CMK (cell line): ENCODE measurements around the gene RHOV.

Experiments
- DNase-seq: peaks from one replicate; pipeline ENCODE4 v3.0.0-alpha.2; 2010; ENCODE audit warnings: low read depth

The RHOV gene

DNA sequence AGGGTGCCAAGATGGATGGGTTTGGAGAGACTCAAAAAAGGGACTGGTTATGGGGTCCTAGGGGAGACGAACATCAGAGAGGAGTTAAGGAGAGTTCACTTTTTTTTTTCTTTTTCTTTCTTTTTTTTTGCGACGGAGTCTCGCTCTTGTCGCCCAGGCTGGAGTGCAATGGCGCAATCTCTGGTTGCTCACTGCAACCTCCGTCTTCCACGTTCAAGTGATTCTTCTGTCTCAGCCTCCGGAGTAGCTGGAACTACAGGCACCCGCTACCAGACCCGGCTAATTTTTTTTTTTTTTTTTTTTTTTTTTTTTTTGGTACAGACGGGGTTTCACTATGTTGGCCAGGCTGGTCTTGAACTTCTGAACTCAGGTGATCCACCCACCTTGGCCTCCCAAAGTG is 29.0 kb downstream of the RHOV start:
- DNase-seq = no peak

DNA sequence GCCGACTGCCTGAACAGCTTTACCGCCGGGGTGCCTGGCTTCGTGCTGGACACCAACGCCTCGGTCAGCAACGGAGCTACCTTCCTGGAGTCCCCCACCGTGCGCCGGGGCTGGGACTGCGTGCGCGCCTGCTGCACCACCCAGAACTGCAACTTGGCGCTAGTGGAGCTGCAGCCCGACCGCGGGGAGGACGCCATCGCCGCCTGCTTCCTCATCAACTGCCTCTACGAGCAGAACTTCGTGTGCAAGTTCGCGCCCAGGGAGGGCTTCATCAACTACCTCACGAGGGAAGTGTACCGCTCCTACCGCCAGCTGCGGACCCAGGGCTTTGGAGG is 29.4 kb downstream of the RHOV start:
- no peak for DNase-seq

DNA sequence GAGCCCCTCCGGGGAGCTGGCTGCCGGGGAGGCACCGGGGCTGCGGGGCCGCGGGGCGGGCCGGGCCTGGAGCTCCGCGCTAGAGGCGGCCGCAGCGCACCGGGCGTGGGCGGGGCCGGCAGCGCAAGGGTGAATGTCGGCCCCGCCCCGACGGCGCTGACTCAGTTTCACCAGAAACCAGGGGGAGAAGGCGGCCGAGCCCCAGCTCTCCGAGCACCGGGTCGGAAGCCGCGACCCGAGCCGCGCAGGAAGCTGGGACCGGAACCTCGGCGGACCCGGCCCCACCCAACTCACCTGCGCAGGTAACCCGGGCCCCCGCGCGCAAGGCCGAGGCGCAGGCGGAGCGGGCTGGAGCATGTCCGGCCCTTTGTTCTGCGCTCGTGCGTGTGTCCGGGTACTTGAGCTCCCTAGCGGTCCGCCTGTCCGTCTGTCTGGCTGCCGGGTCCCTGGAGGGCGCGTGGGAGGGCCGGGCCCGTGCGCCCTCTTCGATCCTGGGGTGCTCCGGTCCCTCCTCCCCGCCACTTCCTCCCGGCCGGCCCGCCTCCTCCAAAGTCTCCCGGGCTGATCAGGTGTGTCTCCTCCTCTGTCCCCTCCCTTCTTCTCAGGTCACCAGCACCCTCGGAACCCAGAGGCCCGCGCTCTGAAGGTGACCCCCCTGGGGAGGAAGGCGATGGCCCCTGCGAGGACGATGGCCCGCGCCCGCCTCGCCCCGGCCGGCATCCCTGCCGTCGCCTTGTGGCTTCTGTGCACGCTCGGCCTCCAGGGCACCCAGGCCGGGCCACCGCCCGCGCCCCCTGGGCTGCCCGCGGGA is 29.9 kb downstream of the RHOV start, which contains the start of gene SPINT1:
SPINT1 (plus strand) TSS at position 164 of the 811 bp plus-strand sequence; CDS start at position 671, 507 bp downstream.
- DNase-seq = no peak

DNA sequence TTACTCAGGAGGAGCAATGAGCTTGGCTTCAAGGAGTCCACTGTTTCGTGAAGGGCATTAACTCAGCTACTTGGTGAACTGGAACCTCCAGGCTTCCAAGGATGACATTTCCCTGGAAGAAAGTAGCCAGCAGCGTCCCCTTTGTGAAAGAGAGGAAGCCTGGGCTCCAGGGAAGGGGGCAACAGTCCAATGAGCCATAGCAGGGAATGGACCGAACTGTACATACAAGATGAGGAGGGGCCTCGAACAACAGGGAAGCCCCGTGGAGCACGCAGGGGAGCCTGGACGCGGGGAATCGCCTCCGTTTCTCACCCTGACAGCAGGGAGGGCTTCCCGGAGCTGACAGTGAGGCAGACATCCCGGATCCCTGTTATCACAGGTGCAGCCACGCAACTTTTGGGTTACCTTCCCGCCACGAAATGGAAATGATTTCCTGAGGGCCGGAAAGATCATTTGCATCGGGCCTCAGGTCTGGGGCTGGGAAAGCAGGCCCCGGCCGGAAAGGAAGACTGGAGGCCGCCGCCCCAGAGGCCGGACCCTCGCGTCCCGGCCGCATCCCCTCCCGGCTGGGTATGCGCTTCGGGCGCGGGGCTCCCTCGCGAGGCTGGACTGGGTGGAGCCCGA is 30.7 kb downstream of the RHOV start:
- DNase-seq = no peak

DNA sequence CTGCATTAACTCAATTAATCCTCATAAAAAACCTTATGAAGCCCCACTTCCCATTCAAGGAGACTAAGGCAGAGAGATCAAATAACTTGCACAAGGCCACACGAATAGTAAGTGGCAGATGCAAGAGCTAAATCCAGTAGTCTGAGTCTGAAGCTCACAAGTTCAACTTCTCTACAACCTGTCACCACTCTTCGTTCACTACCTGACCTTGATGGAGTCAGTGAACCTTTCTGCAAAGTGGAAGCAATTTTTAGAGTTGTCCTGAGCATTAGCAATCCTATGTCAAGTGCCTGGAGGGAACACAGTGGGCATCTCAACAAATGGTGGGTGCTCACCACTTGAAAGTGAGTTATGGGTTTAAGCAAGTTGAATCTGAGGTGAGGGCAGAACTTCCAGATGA is 32.3 kb downstream of the RHOV start:
- DNase-seq = no peak

DNA sequence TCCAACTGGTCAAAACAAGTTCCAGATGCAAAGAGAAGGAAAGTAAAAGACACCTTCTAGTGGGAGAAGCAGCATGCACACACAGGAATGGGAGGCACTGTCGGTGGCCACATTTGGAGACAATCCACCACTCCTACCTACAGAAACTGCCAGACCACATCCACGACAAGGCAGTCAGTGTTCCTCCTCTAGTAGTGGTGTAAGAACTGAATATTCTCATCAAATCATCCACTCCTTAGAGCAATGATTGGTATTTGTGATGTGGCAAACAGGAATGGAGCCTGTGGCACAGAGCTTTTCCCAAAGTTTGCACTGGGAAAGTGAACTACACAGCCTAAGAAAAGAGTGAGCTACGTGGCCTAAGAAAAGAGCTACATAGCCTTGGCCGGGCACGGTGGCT is 35.3 kb downstream of the RHOV start:
- no peak for DNase-seq

DNA sequence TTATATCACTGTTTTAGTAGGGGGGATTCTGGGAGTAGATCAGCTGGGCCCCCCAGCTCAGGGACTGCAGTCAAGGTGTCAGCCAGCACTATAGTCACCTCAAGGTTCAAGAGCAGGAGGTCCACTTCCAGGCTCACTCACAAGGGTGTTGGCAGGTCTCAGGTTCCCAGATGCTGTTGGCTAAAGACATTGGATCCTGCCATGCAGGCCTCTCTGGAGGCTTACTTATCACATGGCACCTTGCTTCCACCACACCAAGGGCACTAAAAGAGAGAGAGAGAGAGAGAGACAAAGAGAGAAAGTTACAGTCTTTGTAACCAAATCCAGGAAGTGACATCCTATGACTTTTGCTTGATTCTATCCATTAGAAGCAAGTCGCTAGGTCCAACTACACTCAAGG is 38.0 kb downstream of the RHOV start:
- no peak for DNase-seq

DNA sequence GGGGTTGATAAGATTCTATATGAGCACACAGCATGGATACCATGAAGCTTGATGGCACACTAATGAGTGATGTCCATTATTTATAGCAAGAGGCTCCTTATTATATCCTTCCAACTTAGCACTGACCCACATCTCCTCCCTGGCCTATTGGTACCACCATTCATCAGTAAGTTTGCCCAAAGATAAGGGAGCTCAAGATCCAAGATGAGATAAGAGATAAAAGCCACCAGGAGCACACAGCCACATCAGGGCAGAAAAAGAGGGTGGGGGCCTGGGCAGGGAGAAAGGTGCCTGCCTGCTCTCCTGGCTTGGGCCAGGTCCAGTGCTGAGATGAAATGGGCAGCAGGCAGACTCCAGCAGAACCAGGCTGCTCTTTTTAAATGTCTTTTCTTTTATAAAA is 41.1 kb downstream of the RHOV start:
- DNase-seq = no peak

DNA sequence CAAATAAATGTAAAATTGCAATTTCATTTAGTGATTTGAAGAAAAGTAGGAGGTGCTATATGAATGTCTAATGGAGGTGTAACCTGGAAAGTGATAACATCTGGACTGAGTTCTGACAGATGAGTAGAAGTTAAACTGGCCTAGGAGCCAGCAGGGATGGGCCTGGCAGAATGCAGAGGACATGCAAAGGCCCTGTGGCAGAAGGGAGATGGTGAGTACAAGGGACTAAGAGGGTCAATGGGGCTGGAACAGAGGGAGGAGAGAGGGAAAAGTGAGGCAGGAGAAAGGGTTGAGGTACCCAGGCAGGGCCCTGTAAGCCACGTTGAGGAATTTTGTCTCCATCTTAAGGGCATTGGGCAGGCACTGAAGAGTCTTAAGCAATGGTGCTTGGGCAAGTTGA is 42.2 kb downstream of the RHOV start:
- no peak for DNase-seq

DNA sequence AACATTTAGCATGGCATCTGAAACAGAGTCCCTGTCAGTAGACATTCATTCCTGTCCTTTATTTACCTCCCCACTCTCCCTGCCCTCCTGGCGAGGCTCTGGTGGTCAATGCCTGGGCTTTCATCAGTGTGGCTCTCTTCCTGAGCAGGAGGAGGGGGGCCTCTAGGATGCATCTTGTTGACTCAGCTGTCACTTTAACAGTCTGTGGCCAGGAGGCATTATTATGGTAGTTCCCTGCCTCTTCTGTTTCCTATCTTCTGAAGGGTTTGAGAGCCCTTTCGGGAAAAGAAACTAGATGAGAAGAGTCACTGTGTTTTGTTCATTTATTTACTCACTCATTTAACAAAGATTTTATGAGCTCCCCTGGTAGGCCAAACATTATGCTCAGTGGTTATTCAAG is 43.1 kb downstream of the RHOV start:
- no peak for DNase-seq

DNA sequence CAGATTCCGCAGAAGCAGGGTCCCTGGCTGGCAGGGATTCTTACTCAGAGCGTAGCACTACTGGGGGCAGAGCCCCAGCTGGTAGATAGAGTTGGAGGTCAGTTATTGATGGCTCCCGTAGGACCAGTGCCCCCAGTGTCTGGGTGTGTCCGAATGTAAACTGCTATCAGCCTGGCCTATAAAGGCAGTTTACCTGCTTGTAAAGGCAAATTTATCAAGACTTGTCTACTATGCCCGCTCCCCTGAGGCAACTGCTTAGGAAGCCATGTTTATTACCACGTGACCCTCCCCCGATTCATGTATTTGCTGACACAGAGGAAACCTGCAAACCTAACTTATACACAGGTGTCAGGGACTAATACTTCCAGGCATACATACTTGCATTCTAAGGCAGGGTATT is 44.9 kb downstream of the RHOV start:
- no peak for DNase-seq

DNA sequence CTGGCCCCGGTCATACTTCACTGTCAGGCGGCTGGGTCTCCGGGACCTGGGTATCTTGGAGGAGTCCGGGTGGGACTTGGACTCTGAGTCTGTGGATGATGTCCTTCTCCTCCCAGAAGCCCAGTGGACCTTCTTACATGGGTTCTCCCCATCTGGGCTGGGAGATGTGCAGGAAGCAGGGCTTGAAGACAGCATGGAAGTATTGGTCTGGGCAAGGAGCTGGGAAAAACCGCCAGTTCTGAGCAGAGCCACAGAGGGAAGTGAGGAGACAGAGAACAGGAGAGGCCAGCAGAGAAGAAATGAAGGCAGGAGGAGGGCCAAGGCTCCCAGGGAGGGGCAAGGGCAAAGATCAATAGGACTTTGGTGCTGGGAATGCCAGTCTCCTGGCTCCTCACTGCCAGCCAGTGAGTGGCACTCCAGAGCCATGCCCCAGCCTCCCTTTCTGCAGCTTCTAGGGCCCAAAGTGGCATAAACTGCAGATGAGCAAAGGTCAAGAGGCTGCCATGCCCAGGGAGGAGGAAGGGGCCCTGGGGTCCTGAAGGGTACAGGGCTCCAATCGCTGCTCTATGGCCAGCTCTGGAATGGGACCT is 45.5 kb downstream of the RHOV start, which contains the start of gene PPP1R14D:
PPP1R14D (minus strand) TSS at position 262 of the 590 bp plus-strand sequence; CDS start at position 195, 67 bp downstream.
- no peak for DNase-seq

DNA sequence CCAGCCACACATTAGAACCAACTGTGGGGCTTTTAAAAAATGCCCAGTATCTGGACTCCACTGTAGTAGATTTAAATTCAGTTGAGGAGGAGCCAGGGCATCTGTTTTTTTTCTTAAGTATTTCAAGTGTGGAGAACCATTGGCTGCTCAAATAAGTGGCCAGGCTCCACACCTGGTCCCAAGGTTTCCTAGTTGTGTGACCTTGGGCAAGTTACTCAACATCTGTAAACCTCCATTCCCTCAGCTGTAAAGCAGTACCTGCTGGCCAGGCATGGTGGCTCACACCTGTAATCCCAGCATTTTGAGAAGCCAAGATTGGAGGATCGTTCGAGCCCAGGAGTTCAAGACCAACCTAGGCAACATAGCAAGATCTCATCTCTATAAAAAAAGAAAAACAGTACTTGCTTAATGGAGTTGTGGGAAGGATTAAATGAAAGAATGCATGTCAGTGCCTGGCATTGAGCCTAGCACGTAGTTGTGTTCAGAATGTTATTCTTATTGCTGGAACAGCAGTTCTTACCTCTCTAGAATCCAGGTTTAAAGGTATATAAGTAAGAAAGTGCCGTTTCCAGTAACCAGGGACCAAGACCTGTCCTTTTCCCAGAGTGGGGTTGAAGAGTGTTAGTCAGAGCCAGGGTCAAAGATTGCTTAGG is 47.5 kb downstream of the RHOV start:
- DNase-seq = no peak

DNA sequence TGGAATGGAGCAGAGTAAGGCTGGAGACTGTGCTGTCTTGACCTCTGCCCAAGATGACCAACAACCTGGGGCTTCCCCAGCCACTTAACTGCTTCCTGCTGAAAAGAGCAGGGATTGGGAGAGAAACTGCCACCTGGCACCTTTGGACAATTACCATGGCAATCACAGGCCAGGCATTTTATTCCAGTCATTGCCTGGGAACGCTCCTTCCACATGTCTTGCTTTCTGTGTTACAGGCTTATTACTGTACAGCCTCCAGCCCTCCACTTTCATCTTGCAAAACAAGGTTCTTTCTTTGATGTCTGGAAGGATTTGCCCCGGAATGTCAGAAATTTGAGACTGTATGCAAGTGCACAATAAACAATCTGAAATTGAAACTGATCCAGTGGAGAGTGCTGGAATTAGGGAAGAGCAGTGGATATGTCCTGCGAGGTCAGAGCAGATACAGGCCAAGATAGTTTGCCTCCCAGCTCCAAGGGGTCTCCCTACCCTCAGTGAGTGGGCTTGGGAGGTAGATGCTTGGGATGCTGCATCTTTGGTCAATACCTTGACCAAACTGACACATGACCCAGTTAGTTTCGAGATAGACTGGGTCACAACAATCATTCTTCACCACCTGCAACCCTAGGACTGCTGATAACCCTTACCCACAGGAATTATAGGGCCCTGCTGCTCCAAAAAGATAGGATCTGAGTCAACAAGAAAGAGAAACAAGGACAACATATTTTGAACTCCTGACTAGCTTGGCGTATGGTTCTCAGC is 48.2 kb downstream of the RHOV start:
- DNase-seq = no peak

DNA sequence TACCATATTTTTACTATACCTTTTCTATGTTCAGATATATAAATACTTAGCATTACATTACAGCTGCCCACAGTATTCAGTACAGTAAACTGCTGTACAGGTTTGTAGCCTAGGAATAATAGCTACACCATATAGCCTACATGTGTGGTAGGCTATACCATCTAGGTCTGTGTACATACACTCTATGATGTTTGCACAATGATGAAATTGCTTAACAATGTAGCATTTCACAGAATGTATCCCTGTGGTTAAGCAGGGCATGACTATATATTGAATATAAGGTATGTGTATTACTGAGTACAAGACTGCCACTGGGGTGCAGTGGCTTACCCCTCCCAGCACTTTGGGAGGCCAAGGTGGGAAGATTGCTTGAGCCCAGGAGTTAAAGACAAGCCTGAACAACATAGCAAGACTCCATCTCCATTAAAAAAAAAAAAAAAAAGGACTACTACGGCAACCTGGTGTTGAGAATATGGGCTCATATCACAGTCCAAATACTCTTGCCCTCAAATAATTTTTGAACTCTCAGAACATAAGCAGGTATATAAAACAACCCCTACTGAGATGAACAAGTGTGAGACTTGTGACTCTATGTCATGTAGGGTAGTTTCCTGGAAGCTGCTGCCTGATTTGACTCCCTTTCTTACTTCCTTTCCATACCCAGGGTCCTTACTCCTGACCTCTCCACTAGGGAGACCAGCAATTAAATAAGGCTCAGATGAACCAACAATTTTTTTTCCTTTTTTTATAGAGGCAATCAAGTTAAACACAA is 50.3 kb downstream of the RHOV start:
- DNase-seq = no peak
